ENCODE measurements around the gene RTCB. TPM values are rescaled to one million over a fixed set of nuclear protein-coding genes. Genes with fewer than 3 reads are reported as not detected.

RTCB gene
- total RNA-seq, 6 experiments from 2014 or later = 89.9 to 95.6 (median 92.4) TPM

- DNase-seq = no peak
- H3K4me1 Mint-ChIP-seq (ENCODE audit: low read depth) = no peaks in the 10 kb centered on the region
- H3K4me3 Mint-ChIP-seq = no peak overlapping the region
- H3K27ac Mint-ChIP-seq = no peak overlapping the region
- no peak for TF ChIP-seq CTCF (IDR thresholded peaks at IDR 0.05)
- peaks cover 38% of the 10 kb centered on the region for H3K27me3 Mint-ChIP-seq (ENCODE audit: insufficient read depth)
- H3K36me3 Mint-ChIP-seq (ENCODE audit: low read depth) = no peaks in the 10 kb centered on the region
- H3K9me3 Mint-ChIP-seq = no peaks in the 10 kb centered on the region
These were observed 18.3 kb upstream of the RTCB start for GRCh38 chr22:32430352-32430751.

GRCh38 chr22:32426881-32427280, 14.8 kb upstream of the RTCB start:
- Mint-ChIP-seq H3K4me1 (ENCODE audit: low read depth) (no peaks in the 10 kb centered on the region), H3K27me3 (ENCODE audit: insufficient read depth) (peaks cover 49% of the 10 kb centered on the region), H3K9me3 (no peaks in the 10 kb centered on the region; the same call in 1 of the 2 replicates), H3K4me3 (no peak overlapping the region), H3K36me3 (ENCODE audit: low read depth) (no peaks in the 10 kb centered on the region), H3K27ac (no peak overlapping the region)
- no peak for DNase-seq
- TF ChIP-seq CTCF (IDR thresholded peaks at IDR 0.05) = no peak

- Mint-ChIP-seq H3K4me1 (ENCODE audit: low read depth) (no peaks in the 10 kb centered on the region), H3K36me3 (ENCODE audit: low read depth) (no peaks in the 10 kb centered on the region), H3K27ac (no peak overlapping the region), H3K27me3 (ENCODE audit: insufficient read depth) (peaks cover 43% of the 10 kb centered on the region), H3K4me3 (no peak overlapping the region), H3K9me3 (no peaks in the 10 kb centered on the region; the same call in 1 of the 2 replicates)
- DNase-seq = no peak
- TF ChIP-seq CTCF (IDR thresholded peaks at IDR 0.05) = no peak
These were observed 11.6 kb upstream of the RTCB start for GRCh38 chr22:32423664-32424063.

- DNase-seq = no peak
- no peak for TF ChIP-seq CTCF (IDR thresholded peaks at IDR 0.05)
- Mint-ChIP-seq H3K9me3 (no peaks in the 10 kb centered on the region; the same call in 1 of the 2 replicates), H3K27me3 (ENCODE audit: insufficient read depth) (peaks cover 47% of the 10 kb centered on the region), H3K36me3 (ENCODE audit: low read depth) (no peaks in the 10 kb centered on the region), H3K4me1 (ENCODE audit: low read depth) (no peaks in the 10 kb centered on the region), H3K4me3 (no peak overlapping the region), H3K27ac (no peak overlapping the region)
These were observed 10.0 kb upstream of the RTCB start for GRCh38 chr22:32422062-32422461.

GRCh38 chr22:32421484-32421883, 9.4 kb upstream of the RTCB start:
- Mint-ChIP-seq H3K4me1 (ENCODE audit: low read depth) (no peaks in the 10 kb centered on the region), H3K27me3 (ENCODE audit: insufficient read depth) (peaks cover 45% of the 10 kb centered on the region), H3K27ac (no peak overlapping the region), H3K4me3 (no peak overlapping the region), H3K9me3 (no peaks in the 10 kb centered on the region; the same call in 1 of the 2 replicates), H3K36me3 (ENCODE audit: low read depth) (no peaks in the 10 kb centered on the region)
- no peak for DNase-seq
- TF ChIP-seq CTCF (IDR thresholded peaks at IDR 0.05) = no peak

GRCh38 chr22:32417906-32418305, 5.9 kb upstream of the RTCB start:
- peaks cover 35% of the 10 kb centered on the region for H3K27me3 Mint-ChIP-seq (ENCODE audit: insufficient read depth)
- DNase-seq = no peak
- no peaks in the 10 kb centered on the region; the same call in 1 of the 2 replicates for H3K9me3 Mint-ChIP-seq
- H3K36me3 Mint-ChIP-seq (ENCODE audit: low read depth) = no peaks in the 10 kb centered on the region
- H3K27ac Mint-ChIP-seq = no peak overlapping the region
- H3K4me3 Mint-ChIP-seq = no peak overlapping the region
- TF ChIP-seq CTCF (IDR thresholded peaks at IDR 0.05) = no peak
- peaks cover 3% of the 10 kb centered on the region; the same call in 1 of the 2 replicates for H3K4me1 Mint-ChIP-seq (ENCODE audit: low read depth)

Data from HFFc6 (cell line).